Neural cell (in vitro differentiated cells): ENCODE results near the gene PPM1N. TPM values are rescaled to one million over a fixed set of nuclear protein-coding genes. Genes with fewer than 3 reads are reported as not detected.
A peak's percentile ranks its signal among the peaks of the same experiment; 100 is the strongest.

Source experiments
- H2AFZ ChIP-seq: fragments of 200-600, 300-800 bp; sonication (generic), shearing (Covaris generic); 2 replicates; pipeline ENCODE4 v1.6.0; 2014; ENCODE audit warnings: low read depth, mild to moderate bottlenecking, antibody characterized with exemption, low read length, moderate library complexity
- H3F3A ChIP-seq: fragments of 200-600 bp; shearing (Covaris generic); 2 replicates; pipeline ENCODE4 v1.6.1; 2016; ENCODE audit warnings: mild to moderate bottlenecking, moderate library complexity, mixed read lengths, antibody characterized with exemption, low read length; ENCODE audit not compliant: insufficient read depth, poor library complexity, severe bottlenecking
- H3K27ac ChIP-seq: fragments of 200-600, 300-800 bp; sonication (generic), shearing (Covaris generic); 2 replicates; pipeline ENCODE4 v1.5.1; 2014; ENCODE audit warnings: mild to moderate bottlenecking, low read length, moderate library complexity
- H3K27me3 ChIP-seq: fragments of 300-800, 200-600 bp; sonication (generic), shearing (Covaris generic); 2 replicates; pipeline ENCODE4 v1.6.0; 2014; ENCODE audit warnings: mild to moderate bottlenecking, low read depth, low read length, moderate library complexity; ENCODE audit not compliant: insufficient read depth
- H3K36me3 ChIP-seq: fragments of 300-800, 200-600 bp; sonication (generic), shearing (Covaris generic); 2 replicates; pipeline ENCODE4 v1.5.1; 2014; ENCODE audit warnings: mild to moderate bottlenecking, antibody characterized with exemption, low read length, moderate library complexity; ENCODE audit not compliant: insufficient read depth
- H3K4me2 ChIP-seq: fragments of 300-800, 200-600 bp; sonication (generic), shearing (Covaris generic); 2 replicates; pipeline ENCODE4 v1.6.0; 2014; ENCODE audit warnings: mild to moderate bottlenecking, low read length
- H3K4me3 ChIP-seq: fragments of 300-800, 200-600 bp; sonication (generic), shearing (Covaris generic); 2 replicates; pipeline ENCODE4 v1.5.1; 2014; ENCODE audit warnings: mild to moderate bottlenecking, low read length, moderate library complexity
- H3K79me2 ChIP-seq: fragments of 200-600 bp; shearing (Covaris generic); replicated peaks from 2 replicates; pipeline ENCODE4 v1.6.0; 2014; ENCODE audit warnings: mild to moderate bottlenecking, low read length, moderate library complexity; ENCODE audit not compliant: insufficient read depth
- H3K9ac ChIP-seq: fragments of 300-800, 200-600 bp; sonication (generic), shearing (Covaris generic); 2 replicates; pipeline ENCODE4 v1.6.1; 2016; ENCODE audit warnings: mild to moderate bottlenecking, low read length, mixed read lengths
- H3K9me2 ChIP-seq: fragments of 200-600 bp; shearing (Covaris generic); 2 replicates; pipeline ENCODE4 v1.6.1; 2016; ENCODE audit warnings: mild to moderate bottlenecking, low read length, mixed read lengths; ENCODE audit not compliant: insufficient read depth
- H3K9me3 ChIP-seq: fragments of 200-600, 300-800 bp; sonication (generic), shearing (Covaris generic); 2 replicates; pipeline ENCODE4 v1.6.1; 2016; ENCODE audit warnings: mild to moderate bottlenecking, mixed run types, low read length, moderate library complexity, mixed read lengths
- H4K20me1 ChIP-seq: fragments of 200-600 bp; shearing (Covaris generic); 2 replicates; pipeline ENCODE4 v1.6.1; 2016; ENCODE audit warnings: mild to moderate bottlenecking, mixed run types; ENCODE audit not compliant: insufficient read depth
- CTCF ChIP-seq: fragments of 450-650 bp; IDR thresholded peaks from 2 replicates; pipeline ENCODE4 v1.5.1; 2014; ENCODE audit warnings: antibody characterized with exemption, mild to moderate bottlenecking, moderate library complexity; ENCODE audit not compliant: poor library complexity, severe bottlenecking
- EP300 ChIP-seq: fragments of 450-650 bp; conservative IDR thresholded peaks from 2 replicates; pipeline ENCODE4 v1.6.1; 2014; ENCODE audit warnings: antibody characterized with exemption, mild to moderate bottlenecking, moderate library complexity; ENCODE audit not compliant: poor library complexity, severe bottlenecking
- EZH2 ChIP-seq: fragments of 200-600, 300-800 bp; shearing (Covaris generic), sonication (generic); IDR thresholded peaks from 2 replicates; pipeline ENCODE4 v1.6.1; 2014; ENCODE audit warnings: antibody characterized with exemption, low read length, borderline replicate concordance, mild to moderate bottlenecking; ENCODE audit not compliant: insufficient read depth, poor library complexity, severe bottlenecking
- MXI1 ChIP-seq: fragments of 450-650 bp; conservative IDR thresholded peaks from 2 replicates; pipeline ENCODE4 v1.6.1; 2014; ENCODE audit warnings: antibody characterized with exemption, mild to moderate bottlenecking; ENCODE audit not compliant: poor library complexity, severe bottlenecking
- POLR2AphosphoS5 ChIP-seq: IDR thresholded peaks from 2 replicates; pipeline ENCODE4 v1.6.1; 2012
- RAD21 ChIP-seq: fragments of 450-650 bp; conservative IDR thresholded peaks from 2 replicates; pipeline ENCODE4 v1.6.1; 2014; ENCODE audit warnings: antibody characterized with exemption, mild to moderate bottlenecking, moderate library complexity
- REST ChIP-seq: IDR thresholded peaks from 2 replicates; pipeline ENCODE4 v1.6.1; 2012; ENCODE audit warnings: borderline replicate concordance
- SMC3 ChIP-seq: fragments of 450-650 bp; conservative IDR thresholded peaks from 2 replicates; pipeline ENCODE4 v1.6.1; 2014; ENCODE audit warnings: antibody characterized with exemption, mild to moderate bottlenecking, moderate library complexity; ENCODE audit not compliant: poor library complexity
- TAF1 ChIP-seq: IDR thresholded peaks from 2 replicates; pipeline ENCODE4 v1.6.1; 2012; ENCODE audit warnings: low read depth
- polyA plus RNA-seq: library from polyadenylated mRNA; depleted of rRNA; stranded (reverse); fragments of >200 nt; gene quantifications from 2 replicates; pipeline ENCODE4 v1.2.3, GENCODE V29; 2014

The PPM1N gene
- polyA plus RNA-seq, 1 donor from 2014 or later: 1.0 TPM

GRCh38 chr19:45505996-45506245, 7.7 kb downstream of the PPM1N start:
- no peaks in the 10 kb centered on the region for H3F3A ChIP-seq
- no peak overlapping the region for H3K27ac ChIP-seq
- H2AFZ ChIP-seq: no peak overlapping the region
- H3K79me2 ChIP-seq: no peaks in the 10 kb centered on the region
- H3K9ac ChIP-seq: no peak overlapping the region
- H3K27me3 ChIP-seq: peaks cover 13% of the 10 kb centered on the region
- no peaks in the 10 kb centered on the region for H4K20me1 ChIP-seq
- no peak overlapping the region for H3K4me2 ChIP-seq
- H3K4me3 ChIP-seq: peak overlapping the region; percentile 95
- TF ChIP-seq SMC3 (no peak), MXI1 (no peak), CTCF (no peak), RAD21 (no peak), REST (no peak), EP300 (no peak), EZH2 (no peak), POLR2AphosphoS5 (no peak), TAF1 (no peak)
- H3K9me2 ChIP-seq: no peaks in the 10 kb centered on the region
- no peaks in the 10 kb centered on the region for H3K9me3 ChIP-seq
- no peaks in the 10 kb centered on the region for H3K36me3 ChIP-seq

GRCh38 chr19:45506246-45506988, 8.2 kb downstream of the PPM1N start:
- Histone ChIP-seq H3F3A (no peaks in the 10 kb centered on the region), H4K20me1 (no peaks in the 10 kb centered on the region), H3K79me2 (no peaks in the 10 kb centered on the region), H3K4me2 (no peak overlapping the region), H3K27me3 (peaks cover 8% of the 10 kb centered on the region), H3K36me3 (no peaks in the 10 kb centered on the region), H2AFZ (peak overlapping the region; percentile 95), H3K9ac (peak overlapping the region; percentile 66), H3K27ac (no peak overlapping the region), H3K9me3 (no peaks in the 10 kb centered on the region), H3K9me2 (no peaks in the 10 kb centered on the region), H3K4me3 (peak overlapping the region; percentile 95)
- TF ChIP-seq POLR2AphosphoS5: no peak
- TF ChIP-seq REST: no peak
- TF ChIP-seq EP300: no peak
- peak; percentile 47 for TF ChIP-seq MXI1
- no peak for TF ChIP-seq TAF1
- TF ChIP-seq RAD21: no peak
- TF ChIP-seq SMC3: peak; percentile 56
- no peak for TF ChIP-seq EZH2
- peak; percentile 78 for TF ChIP-seq CTCF
